KMS-11 (cell line): ENCODE results near the gene TASP1.

Experiments used
- H2AFZ ChIP-seq: fragments of 200-600 bp; sonication (generic); 2 replicates; pipeline ENCODE4 v1.6.1; 2016; ENCODE audit warnings: antibody characterized with exemption, mixed run types, low read depth
- H3K27ac ChIP-seq: fragments of 200-600 bp; sonication (generic); 2 replicates; pipeline ENCODE4 v1.6.1; 2016; ENCODE audit warnings: mild to moderate bottlenecking, mixed run types
- H3K27me3 ChIP-seq: fragments of 200-600 bp; sonication (generic); 2 replicates; pipeline ENCODE4 v1.6.1; 2017; ENCODE audit warnings: mild to moderate bottlenecking, low read depth, mixed run types, moderate library complexity; ENCODE audit not compliant: insufficient read depth
- H3K36me3 ChIP-seq: fragments of 200-600 bp; sonication (generic); 2 replicates; pipeline ENCODE4 v1.6.1; 2017; ENCODE audit warnings: mild to moderate bottlenecking, mixed run types; ENCODE audit not compliant: insufficient read depth
- H3K4me1 ChIP-seq: fragments of 200-600 bp; sonication (generic); 2 replicates; pipeline ENCODE4 v1.6.1; 2016; ENCODE audit warnings: mild to moderate bottlenecking, low read depth, mixed run types; ENCODE audit not compliant: poor library complexity, severe bottlenecking
- H3K4me2 ChIP-seq: fragments of 200-600 bp; sonication (generic); 2 replicates; pipeline ENCODE4 v1.7.0; 2016; ENCODE audit warnings: mild to moderate bottlenecking, mixed run types
- H3K4me3 ChIP-seq: fragments of 200-600 bp; sonication (generic); IDR thresholded peaks from 2 replicates; pipeline ENCODE4 v1.6.1; 2017; ENCODE audit warnings: low read depth, low read length, mixed read lengths; ENCODE audit not compliant: insufficient read depth
- H3K79me2 ChIP-seq: fragments of 200-600 bp; sonication (generic); 2 replicates; pipeline ENCODE4 v1.6.1; 2016; ENCODE audit warnings: low read depth, mixed run types; ENCODE audit not compliant: insufficient read depth
- H3K9ac ChIP-seq: fragments of 200-600 bp; sonication (generic); 2 replicates; pipeline ENCODE4 v1.6.1; 2016; ENCODE audit warnings: mild to moderate bottlenecking, mixed run types
- H4K20me1 ChIP-seq: fragments of 200-600 bp; sonication (generic); 2 replicates; pipeline ENCODE4 v1.6.1; 2016; ENCODE audit warnings: mild to moderate bottlenecking, mixed run types; ENCODE audit not compliant: insufficient read depth
- CTCF ChIP-seq: fragments of 200-600 bp; sonication (generic); conservative IDR thresholded peaks from 2 replicates; pipeline ENCODE4 v1.6.1; 2017; ENCODE audit warnings: low read depth, mild to moderate bottlenecking, antibody characterized with exemption, low read length, moderate library complexity, mixed read lengths

TASP1 gene

GRCh38 chr20:13588049-13588448 is 50.7 kb downstream of the TASP1 start:
- Histone ChIP-seq H3K36me3 (no peaks in the 10 kb centered on the region), H4K20me1 (no peaks in the 10 kb centered on the region), H3K27ac (no peak overlapping the region), H3K4me2 (no peak overlapping the region), H3K9ac (no peak overlapping the region), H3K4me1 (no peaks in the 10 kb centered on the region), H3K4me3 (no peak overlapping the region), H2AFZ (no peak overlapping the region), H3K79me2 (no peaks in the 10 kb centered on the region), H3K27me3 (no peaks in the 10 kb centered on the region)
- no peak for TF ChIP-seq CTCF

- H3K36me3 ChIP-seq = no peaks in the 10 kb centered on the region
- H3K9ac ChIP-seq = no peak overlapping the region
- no peak overlapping the region for H2AFZ ChIP-seq
- H3K4me2 ChIP-seq = no peak overlapping the region
- H3K79me2 ChIP-seq = no peaks in the 10 kb centered on the region
- H4K20me1 ChIP-seq = no peaks in the 10 kb centered on the region
- H3K4me3 ChIP-seq = no peak overlapping the region
- TF ChIP-seq CTCF = no peak
- no peaks in the 10 kb centered on the region for H3K27me3 ChIP-seq
- H3K27ac ChIP-seq = no peak overlapping the region
- H3K4me1 ChIP-seq = no peaks in the 10 kb centered on the region
These were observed 51.4 kb downstream of the TASP1 start for GRCh38 chr20:13587370-13587769.

- Histone ChIP-seq H4K20me1 (no peaks in the 10 kb centered on the region), H3K79me2 (no peaks in the 10 kb centered on the region), H3K27ac (no peak overlapping the region), H3K4me2 (no peak overlapping the region), H3K4me1 (no peaks in the 10 kb centered on the region), H3K9ac (no peak overlapping the region), H2AFZ (no peak overlapping the region), H3K4me3 (no peak overlapping the region), H3K27me3 (no peaks in the 10 kb centered on the region), H3K36me3 (no peaks in the 10 kb centered on the region)
- no peak for TF ChIP-seq CTCF
These were observed 52.6 kb downstream of the TASP1 start for GRCh38 chr20:13586133-13586532.

- H3K27ac ChIP-seq = no peak overlapping the region
- no peaks in the 10 kb centered on the region for H4K20me1 ChIP-seq
- H3K27me3 ChIP-seq = no peaks in the 10 kb centered on the region
- no peak overlapping the region for H3K9ac ChIP-seq
- H3K4me2 ChIP-seq = no peak overlapping the region
- no peak overlapping the region for H2AFZ ChIP-seq
- no peak for TF ChIP-seq CTCF
- H3K36me3 ChIP-seq = no peaks in the 10 kb centered on the region
- no peaks in the 10 kb centered on the region for H3K4me1 ChIP-seq
- no peak overlapping the region for H3K4me3 ChIP-seq
- no peaks in the 10 kb centered on the region for H3K79me2 ChIP-seq
These were observed 57.3 kb downstream of the TASP1 start for GRCh38 chr20:13581451-13581850.

GRCh38 chr20:13580707-13581106 is 58.0 kb downstream of the TASP1 start:
- Histone ChIP-seq H3K4me1 (no peaks in the 10 kb centered on the region), H3K79me2 (no peaks in the 10 kb centered on the region), H3K4me2 (no peak overlapping the region), H3K36me3 (no peaks in the 10 kb centered on the region), H3K27ac (no peak overlapping the region), H3K9ac (no peak overlapping the region), H4K20me1 (no peaks in the 10 kb centered on the region), H3K27me3 (no peaks in the 10 kb centered on the region), H2AFZ (no peak overlapping the region), H3K4me3 (no peak overlapping the region)
- no peak for TF ChIP-seq CTCF
